Measurements from ENCODE around the gene VDAC1.
"Not testable (repeated sequence)": the region's sequence is repeated elsewhere in the genome, so short reads cannot be mapped to it uniquely, and the experiment has no call there.

Gene VDAC1

DNA sequence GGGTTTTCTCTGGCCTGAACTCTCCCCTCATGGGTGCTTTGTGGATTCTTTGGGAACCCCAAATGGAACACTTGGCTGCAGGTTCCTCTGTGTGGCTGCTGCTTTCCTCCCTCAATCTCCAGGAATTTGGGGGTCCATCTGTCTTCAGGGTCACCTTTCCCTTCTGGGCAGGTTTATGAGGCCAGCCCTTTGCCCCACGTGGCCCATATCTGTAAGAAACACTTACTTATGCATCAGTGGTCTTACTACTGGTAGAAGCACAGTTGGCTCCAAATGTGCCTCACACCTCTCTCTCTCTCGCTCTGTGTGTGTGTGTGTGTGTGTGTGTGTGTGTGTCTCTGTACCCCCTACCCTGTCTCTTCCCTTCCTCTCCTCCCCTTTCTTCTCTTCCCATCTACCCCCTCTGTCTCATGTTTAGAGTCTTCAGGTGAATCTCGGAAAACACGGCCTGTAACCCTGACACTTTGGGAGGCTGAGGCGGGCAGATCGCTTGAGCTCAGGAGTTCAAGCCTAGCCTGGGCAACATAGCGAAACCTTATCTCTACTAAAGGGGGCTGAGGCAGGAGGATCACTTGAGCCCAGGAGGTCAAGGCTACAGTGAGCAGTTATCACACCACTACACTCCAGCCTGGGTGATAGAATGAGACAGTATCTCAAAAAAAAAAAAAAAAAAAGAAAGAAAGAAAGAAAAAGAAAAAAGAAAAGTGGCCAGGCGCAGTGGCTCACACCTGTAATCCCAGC, 63.1 kb downstream of the VDAC1 start:
- no peak for DNase-seq (ENCODE audit: low spot score)

DNA sequence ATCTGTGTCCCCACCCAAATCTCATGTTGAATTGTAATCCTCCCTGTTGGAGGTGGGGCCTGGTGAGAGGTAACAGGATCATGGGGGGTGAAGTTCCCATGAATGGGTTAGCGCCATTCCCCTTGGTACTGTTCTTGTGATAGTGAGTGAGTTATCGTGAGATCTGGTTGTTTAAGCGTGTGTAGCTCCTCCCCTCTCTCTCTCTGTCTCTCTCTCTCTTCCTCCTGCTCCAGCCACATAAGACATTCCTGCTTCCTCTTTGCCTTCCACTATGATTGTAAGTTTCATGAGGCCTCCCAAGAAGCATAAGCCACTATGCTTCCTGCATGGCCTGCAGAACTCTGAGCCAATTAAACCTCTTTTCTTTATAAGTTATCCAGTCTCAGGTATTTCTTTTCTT, 65.1 kb downstream of the VDAC1 start:
- DNase-seq (ENCODE audit: low spot score): no peak

DNA sequence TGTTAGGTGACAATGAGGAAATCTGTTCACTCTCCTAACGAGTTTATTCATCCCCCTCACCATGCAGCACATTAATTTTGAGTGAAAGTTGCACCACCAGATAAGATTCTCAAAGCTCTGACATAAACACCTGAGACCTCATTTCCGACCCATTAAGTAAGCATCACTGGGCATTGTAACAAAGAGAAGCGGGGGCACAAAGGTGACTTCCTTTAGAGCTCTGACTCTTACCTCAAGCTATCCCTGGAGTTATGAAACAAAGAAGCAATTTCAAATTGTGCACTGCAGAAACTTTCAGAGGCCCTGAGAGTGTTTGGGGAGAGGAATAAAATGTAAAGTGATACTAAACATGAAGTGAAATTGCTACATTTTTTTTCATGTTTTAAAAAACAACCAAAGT, 65.8 kb downstream of the VDAC1 start:
- no peak for DNase-seq (ENCODE audit: low spot score)

DNA sequence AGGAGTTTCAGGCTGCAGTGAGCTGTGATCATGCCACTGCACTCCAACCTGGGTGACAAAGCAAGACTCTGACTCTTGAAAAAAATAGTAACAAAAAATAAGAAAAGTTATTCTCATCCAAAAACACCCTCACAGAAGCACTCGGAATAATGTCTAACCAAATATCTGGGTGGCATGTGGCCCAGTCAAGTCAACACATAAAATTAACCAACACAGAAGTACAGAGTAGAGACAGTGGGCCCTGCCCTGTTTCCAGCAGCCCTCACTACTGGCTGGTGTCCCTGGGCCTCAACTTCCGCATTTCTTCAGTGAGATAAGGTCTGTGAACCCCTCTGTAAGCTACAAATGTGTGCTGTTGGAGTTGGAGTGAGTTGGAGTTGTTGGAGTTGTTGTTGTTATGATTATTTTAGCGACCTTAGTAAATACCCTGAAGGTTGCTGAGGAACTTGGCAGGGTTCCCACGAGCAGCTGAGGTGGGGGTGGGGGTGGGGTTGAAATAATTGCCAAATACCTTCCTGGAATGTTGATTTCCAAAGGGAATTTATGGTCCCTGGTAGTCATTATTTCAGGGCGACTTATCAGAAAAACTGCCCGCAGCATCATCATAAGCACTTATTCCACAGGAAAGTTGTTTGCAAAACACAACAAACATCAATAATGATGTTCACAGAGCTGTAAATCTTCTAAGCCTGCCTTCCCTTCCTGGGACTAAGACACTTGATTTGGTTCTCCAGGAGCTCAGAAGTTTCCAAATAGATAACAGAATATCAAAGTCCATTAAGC, 66.5 kb downstream of the VDAC1 start:
- DNase-seq (ENCODE audit: low spot score): no peak

DNA sequence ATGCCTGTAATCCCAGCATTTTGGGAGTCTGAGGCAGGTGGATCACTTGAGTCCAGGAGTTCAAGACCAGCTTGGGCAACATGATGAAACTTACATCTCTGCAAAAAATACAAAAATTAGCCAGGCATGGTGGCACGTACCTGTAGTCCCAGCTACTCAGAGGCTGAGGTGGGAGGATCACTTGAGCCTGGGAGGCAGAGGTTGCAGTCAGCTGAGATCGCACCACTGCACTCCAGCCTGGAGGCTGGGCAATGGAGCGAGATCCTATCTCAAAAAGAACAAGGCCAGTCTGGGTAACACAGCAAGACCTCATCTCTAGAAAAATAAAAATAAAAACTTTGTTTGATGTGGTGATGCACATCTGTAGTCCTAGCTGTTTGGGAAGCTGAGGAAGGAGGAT, 67.1 kb downstream of the VDAC1 start:
- not testable (repeated sequence) for DNase-seq (ENCODE audit: low spot score)

DNA sequence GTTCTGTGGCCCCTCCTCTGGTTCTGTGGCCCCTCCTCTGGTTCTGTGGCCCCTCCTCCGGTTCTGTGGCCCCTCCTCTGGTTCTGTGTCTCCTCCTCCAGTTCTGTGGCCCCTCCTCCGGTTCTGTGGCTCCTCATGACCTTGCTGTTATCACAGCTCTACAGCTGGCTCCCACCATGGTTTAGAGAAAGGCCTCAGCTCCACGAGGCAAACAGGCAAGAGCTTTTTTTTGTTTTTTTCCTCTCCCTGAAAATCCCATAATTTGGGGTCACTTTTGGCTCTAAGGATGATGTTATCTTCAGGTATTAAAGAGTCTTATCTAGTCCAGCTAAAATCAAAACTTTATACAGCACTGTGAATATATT, 68.1 kb downstream of the VDAC1 start:
- no peak for DNase-seq (ENCODE audit: low spot score)

DNA sequence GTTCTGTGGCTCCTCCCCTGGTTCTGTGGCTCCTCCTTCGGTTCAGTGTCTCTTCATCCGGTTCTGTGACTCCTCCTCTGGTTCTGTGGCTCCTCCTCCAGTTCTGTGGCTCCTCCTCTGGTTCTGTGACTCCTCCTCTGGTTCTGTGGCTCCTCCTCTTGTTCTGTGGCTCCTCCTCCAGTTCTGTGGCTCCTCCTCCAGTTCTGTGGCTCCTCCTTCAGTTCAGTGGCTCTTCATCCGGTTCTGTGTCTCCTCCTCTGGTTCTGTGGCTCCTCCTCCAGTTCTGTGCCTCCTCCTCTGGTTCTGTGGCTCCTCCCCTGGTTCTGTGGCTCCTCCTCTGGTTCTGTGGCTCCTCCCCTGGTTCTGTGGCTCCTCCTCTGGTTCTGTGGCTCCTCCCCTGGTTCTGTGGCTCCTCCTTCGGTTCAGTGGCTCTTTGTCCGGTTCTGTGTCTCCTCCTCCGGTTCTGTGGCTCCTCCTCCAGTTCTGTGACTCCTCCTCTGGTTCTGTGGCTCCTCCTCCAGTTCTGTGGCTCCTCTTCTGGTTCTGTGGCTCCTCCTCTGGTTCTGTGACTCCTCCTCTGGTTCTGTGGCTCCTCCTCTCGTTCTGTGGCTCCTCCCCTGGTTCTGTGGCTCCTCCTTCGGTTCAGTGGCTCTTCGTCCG, 68.7 kb downstream of the VDAC1 start:
- not testable (repeated sequence) for DNase-seq (ENCODE audit: low spot score)

DNA sequence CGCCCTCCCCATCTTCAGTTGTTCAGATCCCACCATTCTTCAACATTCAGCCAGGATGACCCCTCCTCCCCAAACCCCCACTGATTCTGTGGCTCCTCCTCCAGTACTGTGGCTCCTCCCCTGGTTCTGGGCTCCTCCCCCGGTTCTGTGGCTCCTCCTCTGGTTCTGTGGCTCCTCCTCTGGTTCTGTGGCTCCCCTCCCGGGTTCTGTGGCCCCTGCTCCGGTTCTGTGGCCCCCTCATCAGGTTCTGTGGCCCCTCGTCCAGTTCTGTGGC, 69.2 kb downstream of the VDAC1 start:
- no peak for DNase-seq (ENCODE audit: low spot score)

DNA sequence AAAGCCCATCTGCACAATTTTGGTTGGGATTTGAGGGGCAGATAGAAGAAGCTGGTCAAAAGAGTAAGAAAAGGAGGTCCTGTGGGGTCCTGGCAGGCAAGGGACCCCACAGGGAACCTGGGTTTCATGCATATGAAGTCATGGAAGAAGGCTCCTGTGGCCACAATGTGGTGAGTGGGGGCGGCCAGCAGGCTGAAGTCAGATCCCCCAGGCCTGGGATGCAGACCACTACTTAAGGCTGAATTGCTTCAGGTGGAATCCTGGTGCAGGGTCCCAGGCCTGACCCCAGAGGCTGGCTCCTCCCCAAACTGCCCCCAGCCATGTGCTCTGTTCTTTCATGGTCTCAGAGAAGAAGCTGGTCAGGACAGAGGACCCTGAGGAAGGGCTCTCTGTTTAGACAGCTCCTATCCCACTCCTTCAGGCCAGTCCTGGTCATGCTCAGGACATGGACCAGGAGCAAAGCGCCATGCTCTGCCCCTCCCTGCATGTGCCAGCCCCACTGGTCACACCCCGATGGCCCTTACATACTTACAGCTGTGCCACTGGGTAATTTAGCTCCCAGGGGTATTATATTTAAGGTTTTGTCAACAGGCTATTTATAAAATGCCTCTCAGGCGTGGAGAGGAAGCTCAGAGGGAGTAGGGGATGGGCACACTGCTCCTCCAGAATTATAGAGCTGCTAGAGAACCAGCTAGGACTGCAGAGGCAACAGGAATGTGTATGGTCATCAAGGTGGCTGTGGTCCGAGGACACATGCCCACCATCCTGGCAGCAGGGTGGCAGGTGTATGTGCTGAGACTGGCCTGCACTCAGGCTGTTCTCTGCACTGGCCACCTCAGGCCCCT, 69.7 kb downstream of the VDAC1 start:
- DNase-seq (ENCODE audit: low spot score): no peak

DNA sequence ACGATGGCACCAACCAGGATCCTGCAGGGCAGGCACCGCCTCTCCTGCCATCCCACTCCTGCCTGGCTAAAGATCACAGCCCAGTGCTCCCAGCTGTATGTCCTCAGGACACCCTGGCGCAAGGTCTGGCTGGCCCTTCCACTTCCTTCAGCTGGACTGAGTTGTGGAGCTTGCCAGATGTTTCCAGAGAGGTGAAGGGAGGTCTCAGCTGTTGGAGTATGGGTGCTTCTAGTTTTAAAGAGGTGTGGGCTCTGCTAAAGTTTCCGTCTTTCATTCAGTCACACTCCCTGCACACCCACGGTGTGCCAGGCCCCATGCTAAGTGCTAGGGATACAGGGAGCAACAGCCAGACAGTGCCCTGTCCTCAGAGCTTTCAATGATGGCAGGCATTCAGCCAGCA, 70.5 kb downstream of the VDAC1 start:
- DNase-seq (ENCODE audit: low spot score): no peak

DNA sequence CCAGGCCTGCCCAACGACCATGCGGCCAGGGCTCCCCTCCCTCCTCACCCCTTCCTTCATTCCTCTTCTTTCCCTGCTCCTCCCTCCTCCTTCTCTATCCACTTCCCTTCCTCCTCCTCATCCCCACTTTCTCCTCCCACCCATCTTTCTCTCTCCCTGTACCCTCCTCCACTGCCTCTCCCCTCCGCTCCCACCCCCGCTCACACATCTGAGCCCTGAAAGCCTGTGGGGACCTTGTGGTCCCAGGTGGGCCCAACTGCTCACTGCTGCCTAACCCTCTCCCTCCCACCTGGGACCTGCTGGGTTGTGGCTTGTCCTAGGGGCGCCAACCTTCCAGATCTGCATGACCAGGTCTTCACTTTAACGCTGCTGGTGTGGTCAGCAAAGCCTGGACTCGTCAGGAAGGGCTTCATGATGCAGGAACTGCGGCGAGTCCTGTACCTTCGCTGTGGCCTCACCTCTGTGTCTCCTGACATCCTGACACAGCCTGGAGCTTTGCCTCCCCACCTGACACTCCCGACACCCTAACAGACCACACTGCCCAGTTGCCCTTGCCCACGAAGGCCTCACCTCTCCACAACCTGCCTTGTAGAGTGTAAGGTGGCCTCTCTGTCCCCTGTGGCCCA, 71.0 kb downstream of the VDAC1 start:
- no peak for DNase-seq (ENCODE audit: low spot score)

DNA sequence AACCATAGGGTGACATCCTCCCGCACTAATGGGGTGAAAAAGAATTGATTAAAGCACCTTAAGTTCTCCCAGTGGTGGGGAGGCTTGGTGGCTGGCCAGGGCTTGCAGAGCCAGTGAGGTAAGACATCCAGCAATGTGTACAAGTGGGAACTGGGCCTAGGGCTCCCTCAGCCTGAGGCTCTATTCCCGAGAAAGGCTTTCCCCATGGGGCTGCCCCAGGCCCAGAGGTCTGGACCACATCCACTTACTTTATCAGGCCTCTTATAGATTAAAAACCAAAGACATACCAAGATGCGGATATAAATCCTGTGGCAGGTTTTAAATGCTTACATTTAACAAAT, 71.6 kb downstream of the VDAC1 start:
- no peak for DNase-seq (ENCODE audit: low spot score)

DNA sequence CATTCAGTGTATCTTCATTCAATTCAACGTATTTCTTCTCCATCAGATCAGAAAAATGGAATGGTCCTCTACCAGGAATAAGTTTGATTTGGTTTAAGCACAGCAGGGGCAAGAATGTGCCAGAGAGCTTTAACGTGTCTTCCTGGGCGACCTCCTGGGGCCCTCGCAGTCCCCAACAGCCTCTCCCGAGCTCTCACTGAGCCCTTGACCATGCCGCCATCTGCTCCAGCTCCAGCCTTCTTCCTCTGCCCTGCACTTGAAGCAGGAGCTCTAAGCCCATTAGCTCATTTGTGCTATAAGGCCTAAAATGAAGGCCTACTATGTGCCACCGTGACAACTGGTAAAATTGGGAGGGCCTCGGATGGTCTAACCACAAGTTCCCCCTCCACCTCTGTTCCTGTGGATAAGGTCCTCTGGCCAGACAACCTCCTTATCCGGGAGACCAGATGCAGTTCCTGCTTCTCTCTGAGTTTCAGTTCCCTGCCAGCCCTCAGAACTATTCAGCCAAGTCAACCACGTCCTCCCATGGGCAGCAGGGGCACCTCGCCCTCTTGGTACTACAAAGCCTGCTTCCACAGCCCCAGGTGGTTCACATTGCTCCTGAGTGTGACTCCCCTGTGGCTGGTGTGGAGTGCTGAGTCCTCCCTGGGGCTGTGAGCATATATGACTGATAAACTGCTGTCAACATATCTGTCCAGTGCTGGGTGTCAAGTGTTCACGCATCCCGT, 72.2 kb downstream of the VDAC1 start:
- DNase-seq (ENCODE audit: low spot score): no peak

DNA sequence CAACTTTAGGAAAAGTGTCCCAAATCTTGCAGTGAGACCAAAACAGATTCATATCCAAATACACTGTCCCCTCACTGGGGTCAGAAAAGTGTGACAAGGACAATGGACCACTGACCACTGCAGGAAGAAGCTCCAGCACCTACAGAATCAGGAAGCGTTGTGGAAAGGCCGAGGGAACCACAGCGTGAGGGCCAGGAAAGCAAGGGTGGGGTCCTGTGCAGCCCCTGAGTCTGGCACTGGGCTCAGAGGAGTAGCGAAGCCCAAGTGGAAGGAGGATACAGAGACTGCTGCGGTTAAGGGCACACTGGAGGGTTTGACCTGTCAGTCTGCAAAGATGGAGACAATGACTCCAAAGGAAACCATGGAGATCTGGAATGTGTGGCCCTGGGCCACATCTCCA, 73.2 kb downstream of the VDAC1 start:
- no peak for DNase-seq (ENCODE audit: low spot score)

DNA sequence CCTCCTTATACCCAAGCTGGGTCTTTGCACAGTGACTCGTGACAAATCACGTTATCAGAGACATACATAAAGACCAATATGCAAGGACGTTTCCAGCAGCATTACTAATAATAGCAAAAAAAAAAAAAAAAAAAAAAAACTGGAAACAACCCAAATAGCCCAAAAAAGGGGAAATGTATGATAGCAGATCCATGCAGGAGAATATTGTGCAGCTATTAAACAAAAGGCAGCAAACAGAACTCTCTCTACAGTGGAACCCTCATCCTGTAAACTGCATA, 74.0 kb downstream of the VDAC1 start:
- DNase-seq (ENCODE audit: low spot score): no peak

DNA sequence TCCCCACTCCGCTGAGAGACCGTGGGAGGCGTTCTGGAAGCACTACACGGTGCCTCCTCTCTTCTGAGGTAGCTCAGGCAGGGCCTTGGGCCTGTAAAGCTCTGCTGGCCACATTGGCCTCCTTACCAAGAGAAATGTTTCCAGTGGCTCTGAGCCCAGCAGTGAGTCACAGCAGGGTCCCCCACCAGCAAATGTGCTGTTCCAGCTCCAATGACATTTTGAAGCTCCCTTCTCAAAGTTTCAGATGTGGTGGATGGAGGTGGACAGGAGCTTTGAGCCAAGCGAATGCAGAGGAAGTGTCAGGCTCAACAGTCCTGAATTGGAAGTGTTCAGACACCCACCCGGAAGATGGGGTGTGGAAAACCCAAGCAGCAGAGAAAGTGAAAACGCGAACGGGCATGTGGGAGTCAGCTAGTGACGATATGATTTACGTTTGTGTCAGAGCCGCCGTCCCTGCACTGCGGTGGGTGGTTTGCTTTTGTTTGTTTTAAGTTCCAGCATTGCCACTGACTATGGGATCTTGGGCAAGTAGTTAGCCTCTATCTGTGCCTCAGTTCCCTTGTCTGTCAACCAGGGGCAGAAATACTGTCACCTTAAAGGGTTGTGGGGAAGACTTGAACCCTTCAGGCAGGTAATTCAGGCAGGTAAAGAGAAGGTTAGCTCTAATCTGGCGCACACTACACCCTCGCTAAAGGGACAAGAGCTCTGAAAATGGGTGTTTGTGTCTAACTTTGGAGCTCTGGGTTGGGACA, 74.5 kb downstream of the VDAC1 start:
- peak; percentile 60 for DNase-seq (ENCODE audit: low spot score)

DNA sequence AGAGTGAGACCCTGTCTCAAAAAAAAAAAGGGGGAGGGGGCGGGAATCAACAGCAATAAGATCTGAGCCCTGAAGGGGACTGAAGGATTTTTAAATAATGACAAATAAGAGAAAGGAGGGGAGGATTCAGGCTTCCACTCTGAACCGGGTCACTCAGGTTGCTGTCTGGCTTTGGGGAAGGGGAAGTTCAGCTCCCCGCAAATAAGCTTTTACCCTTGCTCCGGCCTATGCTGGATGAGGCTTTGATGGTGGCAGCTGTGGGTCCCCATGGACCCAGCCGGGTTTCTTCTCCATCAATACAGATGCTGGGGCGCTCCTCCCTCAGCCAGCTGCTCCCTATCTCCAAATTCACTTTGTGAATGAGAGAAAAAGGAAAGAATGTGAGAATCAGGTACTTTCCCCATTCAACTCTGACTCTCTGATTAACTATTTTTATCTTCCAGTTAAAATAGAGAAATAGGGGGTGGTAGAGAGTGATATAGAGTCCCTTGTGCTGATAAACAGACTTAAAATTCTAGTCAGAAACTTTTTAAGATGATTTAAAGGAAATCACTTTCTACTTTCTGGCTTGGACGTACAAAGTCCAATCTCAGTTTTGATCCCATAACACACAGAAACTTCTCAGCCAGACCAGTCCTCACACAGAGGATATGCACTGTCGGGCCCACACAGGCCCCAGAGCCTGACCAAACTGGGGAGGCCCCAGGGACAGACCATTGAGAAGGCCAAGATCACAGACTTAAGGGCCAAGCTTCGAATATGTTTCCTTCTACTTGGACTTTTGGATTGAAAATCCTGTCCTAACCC, 76.0 kb downstream of the VDAC1 start:
- no peak for DNase-seq (ENCODE audit: low spot score)

DNA sequence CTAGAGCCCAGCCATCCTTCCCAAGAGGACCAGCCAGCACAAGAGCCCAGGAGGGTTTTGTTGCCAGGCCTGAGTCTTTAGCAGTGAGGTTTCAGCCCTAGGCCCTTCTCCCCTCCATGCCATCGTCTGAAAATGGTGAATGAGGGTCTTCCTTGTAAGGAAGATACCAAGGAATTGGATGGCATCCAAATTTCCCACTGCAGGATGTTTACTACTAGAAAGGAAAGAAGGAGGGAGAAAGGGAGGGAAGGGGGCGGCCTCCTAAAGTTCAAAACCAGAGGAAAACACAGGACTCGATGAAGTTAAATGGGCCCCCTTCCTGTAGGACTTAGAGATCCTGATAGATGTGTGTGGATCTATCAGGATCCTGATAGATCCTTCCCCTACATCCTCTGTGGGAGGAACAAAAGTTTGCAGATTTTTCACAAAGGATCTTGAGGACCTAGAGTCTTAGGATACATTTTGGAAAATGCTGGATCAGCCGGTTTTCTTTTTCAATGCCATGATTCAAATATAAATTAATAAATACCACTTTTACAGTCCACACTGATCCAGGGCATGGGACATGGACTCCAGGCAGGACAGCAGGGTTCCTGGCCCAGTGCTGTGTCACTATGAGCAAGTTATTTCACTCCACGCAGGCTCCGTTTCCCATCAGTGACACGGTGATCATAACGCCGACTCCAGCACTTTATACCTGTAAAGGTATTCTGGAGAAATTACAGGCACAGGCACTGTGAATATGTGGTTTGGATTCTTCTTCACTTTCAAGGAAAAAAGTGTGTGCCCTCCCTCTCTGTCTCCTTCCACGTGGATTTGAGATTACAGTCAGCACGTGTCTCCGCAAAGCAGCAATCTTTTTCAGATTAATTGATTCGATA, 77.2 kb downstream of the VDAC1 start:
- DNase-seq (ENCODE audit: low spot score): no peak

Data from hepatic stellate cell (primary cell).